HG03066 (cell line): ENCODE data around the gene UPK3A.

ENCODE experiments used
- ATAC-seq: cut with Tn5 transposase; IDR thresholded peaks from one replicate; pipeline ENCODE4 v1.9.1; 2021; ENCODE audit warnings: low read depth; ENCODE audit not compliant: unreplicated experiment

UPK3A gene

DNA sequence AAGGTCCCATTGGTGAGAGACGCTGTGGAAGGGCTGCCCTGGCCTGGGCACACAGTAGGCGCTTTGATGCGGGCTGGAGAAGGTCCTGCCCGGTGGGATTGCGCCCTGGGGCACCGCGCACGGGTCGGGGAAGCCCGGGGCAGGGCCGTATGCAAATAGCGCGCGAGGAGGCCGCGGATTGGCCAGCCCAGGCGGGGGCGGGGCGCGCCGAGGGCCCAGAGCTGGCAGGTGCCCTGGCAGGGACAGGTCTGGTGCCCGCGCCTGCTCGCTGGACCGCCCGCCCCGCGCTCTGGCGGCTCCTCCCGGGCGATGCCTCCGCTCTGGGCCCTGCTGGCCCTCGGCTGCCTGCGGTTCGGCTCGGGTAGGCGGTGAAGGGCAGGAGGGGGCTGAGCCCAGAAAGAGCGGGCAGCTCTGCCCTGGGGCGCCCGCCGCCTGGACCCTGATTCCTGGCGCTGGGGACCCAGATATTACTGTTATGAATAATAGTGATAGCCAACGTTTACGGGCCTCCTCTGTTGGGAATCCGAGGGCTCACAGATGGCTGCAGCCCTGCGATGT is at the start of gene UPK3A:
UPK3A (plus strand) TSS at position 245 of the 558 bp plus-strand sequence; CDS start at position 310, 65 bp downstream.
- no peak for ATAC-seq

DNA sequence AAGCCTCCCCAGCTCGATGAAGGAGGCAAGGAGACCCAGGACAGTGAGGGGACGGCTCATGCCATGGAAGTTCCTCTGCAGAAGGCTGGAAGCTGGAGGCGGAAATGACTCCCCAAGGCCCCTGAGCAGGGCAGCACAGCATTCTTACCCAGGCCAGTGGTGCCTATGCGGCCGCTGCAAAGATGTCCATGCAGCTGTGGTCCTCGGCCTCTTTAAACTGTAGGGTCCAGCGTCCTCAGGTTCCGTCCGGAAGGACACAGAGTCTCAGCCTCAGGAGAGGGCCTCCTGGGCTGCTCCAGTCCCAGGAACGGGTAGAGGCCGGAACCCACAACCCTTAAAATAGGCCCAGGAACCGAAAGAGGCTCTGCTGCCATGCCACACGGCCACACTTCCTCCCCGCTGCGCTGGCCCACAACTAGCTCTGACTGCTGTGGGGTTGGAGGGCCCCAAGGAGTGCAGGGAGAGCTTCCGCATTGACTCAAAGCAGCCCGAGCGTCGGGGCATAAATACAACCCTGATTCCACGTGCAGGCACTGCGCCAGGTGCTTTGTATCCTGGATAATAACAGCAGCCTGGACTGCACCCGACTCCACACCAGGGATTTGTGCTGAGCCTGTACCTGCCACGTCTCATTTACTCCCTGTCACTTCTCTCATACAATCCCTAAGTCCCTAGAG is 49.5 kb upstream of the UPK3A start:
- peak; percentile 82 for ATAC-seq

DNA sequence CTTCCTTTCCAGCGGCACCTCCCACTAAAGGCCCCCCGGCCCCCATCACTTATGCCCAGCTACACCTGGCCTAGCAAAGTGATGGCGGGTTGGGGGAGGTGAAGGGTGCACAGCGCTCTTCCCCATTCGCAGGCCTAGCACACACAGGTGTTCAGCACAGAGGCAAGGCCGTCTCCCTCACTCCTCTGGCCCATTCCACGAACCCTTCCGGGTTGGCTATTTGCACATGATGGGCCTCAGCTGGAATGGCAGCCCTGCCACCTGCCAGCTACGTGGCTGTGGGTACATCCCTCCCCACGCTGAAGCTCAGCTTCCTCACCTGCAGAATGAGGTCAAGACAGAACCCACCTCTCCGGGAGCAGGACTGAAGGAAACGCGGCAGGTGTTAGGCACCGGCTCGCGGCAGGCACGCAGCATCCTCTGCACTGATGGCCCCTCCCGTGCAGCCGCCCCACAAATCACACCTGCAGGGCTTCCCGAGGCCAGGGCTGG is 48.9 kb upstream of the UPK3A start:
- ATAC-seq: no peak

DNA sequence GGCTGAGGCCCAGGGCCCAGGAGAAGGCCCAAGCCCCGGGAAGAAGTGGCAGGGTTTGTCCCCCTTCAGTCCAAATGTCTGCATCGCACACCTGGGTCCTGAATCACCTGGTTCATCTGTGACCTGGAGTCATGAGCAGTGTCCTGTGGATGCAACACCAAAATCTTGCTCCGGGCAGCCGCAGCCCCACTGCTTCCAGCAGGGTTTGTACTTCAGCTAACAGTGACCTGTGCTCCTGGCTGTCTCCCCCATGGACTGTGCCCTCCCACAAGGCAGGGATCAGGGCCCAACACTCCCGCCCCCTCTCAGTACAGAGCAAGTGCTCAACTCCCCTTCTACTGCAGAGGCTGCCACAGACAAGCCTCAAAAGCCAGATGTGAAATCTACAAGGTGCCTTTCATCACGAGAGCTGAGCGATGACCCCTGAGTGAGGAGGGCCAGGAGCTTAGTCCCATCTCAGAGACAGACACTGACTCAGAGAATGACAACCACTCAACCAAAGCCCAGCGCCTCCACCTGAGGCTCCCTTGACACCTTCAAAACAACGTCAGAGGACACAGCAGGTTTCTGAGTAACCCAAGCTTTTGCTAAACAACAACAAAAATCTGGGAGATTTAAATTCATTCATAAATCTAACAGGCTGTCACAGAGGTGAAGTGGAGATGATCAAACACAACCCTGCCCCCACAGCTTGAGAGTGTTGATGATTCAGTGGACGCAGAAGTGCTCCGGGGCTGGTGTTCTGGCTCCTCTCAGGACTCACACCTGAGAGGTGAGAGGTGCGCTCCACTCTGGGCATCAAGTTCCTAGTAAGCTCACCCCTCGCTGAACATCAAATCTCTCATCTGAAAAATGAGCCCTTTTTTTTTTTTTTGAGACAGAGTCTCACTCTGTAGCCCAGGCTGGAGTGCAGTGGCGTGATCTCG is 47.4 kb upstream of the UPK3A start:
- ATAC-seq: no peak

DNA sequence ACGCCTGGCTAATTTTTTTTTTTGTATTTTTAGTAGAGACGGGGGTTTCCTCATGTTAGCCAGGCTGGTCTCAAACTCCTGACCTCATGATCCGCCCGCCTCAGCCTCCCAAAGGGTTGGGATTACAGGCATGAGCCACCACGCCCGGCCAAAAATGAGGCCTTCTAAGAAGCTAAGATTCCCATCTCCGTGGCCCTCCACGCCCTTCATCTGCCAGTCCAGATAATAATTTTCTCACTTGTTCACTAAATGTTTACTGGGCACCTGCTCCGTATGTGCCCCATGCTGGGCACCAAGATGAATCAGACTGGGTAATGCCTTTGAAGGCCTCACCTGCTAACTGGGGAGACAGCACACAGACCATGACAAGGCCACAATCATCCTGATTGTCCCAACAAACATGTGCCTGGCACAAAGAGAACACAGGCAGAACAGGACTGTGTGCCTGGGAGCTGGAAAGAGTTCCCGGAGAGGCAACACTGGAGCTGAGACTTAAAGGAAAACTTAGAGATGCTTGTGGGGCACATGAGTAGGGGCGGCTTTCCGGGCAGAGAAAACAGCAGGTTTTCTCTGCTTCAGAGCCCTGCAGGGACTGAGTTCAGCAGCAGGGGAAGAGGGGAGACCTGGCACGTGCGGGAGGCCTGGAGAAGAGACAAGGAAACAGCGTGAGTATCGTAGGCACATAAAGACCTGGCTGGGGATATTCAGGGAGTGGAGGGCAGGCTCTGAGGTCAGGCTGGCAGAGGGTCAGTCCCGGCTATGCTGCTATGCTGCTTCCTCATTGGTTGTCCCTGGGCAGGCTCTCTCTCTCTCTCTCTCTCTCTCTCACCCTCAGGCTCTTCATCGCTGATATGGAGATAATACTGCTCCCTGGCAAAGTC is 46.4 kb upstream of the UPK3A start:
- no peak for ATAC-seq

DNA sequence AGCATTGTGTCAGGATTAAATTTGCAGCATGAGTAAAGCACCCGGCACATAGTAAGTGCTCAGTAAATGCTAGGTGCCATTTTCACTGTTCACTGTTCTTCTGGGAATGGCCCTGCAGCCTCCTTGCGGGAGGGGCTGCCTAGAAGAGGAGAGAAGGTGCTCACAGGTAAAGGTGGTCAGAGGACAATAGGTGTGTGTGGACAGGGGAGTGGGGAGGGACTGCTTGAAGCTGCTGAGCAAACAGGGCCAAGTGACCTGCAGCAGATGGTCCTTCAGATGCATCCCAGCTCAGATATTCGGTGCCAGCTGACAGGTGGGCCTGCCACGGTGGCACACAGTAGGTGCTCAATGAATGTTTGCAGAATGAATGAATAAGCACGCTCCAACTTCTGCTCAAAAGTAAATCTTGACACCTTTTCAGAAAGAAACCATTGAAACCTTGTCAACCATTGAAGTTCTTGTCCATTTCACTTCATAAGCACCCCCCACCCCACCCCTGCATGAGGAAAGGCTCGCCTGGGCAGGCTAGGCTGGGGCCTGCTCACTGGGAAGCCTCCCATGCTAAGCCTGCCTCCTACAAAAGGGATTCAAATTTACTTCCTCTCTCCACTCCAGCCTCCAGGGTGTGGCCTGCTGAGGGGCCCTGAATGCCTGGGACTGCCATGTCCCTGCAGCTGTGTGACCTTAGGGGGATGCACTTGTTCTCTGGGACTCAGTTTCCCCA is 45.6 kb upstream of the UPK3A start:
- ATAC-seq: no peak

DNA sequence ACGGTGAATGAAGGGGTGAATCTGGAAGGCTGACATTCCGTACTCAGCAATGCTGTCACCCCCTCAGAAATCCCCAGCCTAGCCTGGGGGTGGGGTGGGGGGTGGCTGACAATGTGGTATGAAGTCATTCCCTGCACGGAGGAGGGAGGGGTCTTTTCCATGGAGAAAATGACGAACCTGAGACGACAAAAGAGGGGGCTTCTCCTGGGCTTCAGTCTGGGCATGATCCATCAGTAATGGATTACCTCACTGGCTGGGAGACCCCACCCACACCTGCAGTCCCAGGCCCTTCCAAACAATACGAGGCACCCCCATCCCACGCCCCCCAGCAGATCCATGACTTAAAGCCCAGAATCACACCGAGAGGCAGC is 45.1 kb upstream of the UPK3A start:
- ATAC-seq: no peak

DNA sequence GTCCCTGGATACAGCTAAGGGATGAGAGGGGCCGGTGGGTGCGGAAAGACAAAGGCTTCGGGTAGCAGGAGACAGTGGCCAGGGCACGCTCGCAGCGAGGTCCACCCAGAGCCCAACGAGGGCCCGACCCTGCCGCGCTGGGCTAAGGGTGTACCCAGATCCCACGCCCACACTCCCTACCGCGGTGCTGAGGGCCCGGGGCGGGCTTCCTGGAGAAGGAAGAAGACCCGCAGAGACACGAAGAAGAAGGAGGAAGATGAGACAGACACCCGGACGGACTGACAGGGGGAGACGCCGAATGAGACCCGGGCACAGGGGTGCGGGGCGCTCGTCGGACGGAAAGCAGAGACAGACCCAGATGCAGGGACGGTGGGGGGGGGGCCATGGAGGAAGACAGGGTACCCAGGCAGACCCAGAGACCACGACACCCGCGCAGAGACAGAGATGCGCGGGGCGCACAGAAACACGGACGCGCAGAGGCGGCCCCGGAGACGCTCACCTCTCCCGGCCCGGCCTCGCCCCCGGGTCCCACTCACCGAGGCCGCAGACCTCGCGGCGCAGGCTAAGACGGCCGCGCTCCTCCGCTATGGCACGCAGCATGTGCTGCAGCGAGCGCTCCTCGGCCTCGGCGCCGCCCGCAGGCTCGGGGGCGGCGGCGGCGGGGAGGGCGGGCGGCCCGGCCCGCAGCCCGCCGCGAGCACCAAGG is 44.5 kb upstream of the UPK3A start:
- no peak for ATAC-seq

DNA sequence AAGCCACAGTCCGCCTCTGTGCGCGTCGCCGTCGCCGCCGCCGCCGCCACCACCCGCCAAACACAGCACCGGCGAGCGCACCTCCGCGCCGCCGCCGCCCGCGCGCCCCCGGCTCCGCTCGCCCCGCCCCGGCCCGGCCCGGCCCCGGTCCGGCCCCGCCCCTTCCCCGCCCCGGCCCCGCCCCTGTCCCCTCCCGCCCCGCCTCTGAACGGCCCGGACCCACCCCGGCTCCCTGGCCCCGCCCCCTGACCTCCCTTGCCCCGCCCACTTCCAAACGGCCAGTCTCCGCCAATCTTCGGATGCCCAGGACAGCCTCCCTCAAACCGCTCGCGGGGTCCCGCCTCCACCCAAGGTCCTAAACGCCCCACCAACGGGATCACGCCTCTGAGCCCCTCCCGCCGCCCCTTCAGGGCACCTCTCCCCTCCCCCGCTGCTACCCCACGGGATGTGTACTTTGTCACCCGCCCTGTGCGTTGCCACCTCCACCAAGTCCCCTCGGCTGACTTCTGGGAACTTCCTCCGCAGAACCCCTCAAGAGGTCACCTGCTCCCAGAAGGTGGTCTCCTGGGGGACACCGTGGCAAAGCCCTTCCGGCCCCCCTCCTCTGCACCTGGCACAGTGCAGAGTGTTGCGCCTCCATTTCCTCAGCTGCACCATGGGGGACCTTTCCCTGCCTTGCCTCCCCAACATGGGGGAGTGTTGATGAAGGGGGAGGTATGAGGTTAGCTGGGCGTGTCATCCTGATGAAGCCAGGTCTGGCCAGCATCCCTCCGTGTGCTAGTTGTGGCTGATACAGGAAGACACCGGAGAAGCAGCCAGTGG is 43.7 kb upstream of the UPK3A start, which contains the start of gene KIAA0930:
KIAA0930 (minus strand) TSS at position 85 of the 822 bp plus-strand sequence. CDS start 191 bp downstream, outside the sequence.
- ATAC-seq: peak; percentile 53

DNA sequence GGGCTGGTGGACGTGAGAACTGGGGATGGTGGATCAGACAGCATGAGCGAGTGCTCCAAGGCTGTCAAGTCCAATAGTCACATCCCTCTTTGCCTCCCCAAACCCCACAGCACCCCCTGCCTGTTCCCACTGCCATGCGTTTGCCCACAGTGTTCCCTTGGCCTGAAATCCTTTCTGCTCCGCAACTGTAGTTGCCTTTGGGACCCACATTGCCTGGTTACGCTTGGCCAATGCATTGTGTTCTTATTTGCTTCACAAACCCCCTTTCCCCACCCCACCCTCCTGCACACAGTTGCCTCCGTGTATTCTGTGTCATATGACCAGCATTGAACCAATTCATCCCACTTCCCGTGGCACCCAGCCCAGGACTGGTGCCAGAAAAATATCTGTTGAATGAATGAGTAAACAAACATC is 42.0 kb upstream of the UPK3A start:
- no peak for ATAC-seq

DNA sequence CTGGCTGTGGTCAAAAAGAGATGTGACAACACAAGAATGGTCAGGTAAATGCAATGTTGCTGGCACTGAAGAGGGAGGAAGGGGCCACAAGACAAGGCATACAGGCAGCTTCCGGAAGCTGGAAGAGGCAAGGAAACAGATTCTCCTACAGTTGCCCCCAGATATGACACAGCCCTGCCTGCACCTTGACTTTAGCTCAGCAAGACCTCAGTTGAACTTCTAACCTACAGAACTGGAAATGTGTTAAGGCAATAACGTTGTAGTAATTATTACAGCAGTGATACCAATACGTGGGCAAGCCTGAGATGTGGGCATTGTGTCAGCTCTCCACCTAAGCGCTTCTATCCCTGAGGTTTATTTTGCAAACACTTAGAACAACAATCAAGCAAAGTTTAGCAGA is 39.8 kb upstream of the UPK3A start:
- no peak for ATAC-seq

DNA sequence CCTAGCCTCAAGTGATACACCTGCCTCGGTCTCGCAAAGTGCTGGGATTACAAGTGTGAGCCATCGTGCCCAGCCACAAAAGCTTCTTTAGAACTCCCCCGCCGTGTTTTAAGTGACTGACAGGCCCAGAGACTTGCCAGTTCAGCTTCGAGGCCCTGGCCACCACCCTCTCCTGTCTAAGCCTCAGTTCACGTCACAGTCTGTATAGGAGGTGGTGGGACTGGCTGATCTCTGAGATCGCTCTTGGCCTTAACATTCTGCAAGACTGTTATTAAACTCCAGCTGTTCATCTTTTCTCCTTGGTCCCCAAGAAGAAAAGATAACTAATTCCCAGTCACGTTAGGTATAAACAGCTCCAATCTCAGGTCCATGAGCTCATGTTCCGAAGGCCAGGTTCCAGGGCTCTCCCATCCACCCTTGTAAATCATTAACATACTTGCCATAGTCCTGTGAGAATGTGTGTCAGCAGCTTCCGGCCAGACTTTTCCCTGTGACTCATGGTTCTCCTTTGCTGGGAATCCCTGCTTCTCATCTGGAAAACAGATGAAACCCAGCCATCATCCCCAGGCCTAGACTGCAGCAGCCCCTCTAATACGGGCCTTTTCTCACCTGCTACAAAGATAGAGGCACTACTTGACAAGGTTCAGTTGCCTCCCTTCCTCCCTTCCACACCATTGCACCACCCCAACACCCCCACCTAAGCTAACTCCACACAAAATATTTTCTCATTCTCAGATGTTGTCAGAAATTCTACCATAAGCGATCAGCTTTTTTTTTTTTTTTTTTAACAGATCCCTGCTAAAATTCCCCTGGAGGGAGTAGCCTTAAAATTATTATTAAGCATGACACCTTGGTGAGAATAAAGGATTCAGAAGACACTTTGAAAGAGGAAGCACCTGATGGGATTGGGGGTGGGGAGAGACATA is 38.4 kb upstream of the UPK3A start:
- no peak for ATAC-seq

DNA sequence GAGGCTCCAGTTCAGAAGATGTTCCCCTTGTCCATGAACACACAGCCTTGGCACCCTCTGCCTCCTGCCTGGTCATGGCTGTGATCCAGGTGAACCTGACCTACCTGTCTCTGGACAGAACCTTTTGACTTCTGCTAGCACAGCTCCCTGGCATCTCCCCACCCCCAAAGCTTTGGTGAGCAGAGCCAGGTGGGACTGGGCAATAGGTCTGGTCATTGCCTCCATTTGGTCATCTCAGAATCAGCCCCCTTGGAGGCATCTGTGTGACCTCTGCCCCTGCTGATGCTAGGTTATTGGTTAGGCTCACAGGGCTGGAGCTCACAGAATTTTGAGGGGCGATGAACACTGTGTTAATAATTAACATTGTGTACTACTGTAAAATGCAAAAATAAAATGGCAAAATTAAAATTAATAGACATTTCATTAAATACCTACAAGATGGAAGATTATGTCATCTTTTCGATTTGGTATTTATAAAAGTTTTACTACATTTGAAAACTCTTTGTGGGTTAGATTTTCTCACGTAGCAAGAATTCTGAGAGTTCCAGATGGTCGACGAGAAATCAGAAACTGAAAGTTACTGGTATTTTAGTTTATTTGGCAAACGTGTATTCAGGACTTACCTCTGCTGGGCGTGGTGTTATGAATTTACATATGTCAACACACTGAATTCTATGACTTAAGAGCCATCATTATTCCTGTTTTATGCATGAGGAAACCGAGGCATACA is 35.8 kb upstream of the UPK3A start:
- ATAC-seq: no peak

DNA sequence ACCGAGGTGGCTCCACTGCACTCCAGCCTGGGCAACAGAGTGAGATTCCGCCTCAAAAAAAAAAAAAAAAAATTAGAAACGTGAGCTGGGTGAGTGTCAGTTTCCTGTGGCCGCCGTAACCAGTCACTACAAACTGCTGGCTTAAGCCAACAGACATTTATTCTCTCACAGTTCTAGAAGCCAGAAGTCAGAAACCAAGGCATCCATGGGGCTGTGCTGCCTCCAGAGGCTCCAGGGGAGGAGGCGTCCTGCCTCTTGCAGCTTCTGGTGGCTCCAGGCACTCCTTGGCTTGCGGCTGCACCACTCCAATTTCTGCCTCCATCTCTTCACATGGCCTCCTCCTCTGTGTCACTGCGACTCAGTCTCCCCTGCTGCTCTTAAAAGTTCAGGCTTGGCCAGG is 32.9 kb upstream of the UPK3A start:
- ATAC-seq: no peak

DNA sequence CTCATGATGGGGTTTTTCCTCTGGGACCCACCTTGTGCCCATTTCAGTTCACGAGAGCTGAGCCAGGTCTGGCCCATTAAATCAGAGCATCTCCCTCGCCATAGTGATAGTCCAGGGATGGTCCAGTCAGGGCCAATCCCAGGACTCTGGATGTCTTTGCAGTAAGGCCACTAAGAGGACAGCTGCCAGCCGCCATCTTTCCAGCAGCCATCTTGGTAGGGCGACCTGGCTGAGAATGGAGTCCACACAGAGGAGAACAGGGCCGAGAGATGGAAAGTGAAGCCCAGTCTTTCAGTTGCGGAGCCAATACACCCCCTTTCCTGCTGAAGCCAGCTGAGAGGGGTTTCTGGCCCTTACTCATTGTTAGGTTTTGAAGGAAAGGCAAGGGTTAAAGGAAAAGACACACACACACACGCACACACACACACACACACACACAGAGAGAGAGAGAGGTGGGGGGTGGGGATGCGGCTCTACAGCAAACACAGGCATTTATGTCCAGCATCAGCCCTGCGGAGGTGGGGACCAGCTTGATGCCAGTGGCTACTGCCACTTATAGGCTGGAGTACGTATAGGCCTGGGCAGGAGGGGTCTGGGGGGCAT is 31.6 kb upstream of the UPK3A start:
- ATAC-seq: no peak

DNA sequence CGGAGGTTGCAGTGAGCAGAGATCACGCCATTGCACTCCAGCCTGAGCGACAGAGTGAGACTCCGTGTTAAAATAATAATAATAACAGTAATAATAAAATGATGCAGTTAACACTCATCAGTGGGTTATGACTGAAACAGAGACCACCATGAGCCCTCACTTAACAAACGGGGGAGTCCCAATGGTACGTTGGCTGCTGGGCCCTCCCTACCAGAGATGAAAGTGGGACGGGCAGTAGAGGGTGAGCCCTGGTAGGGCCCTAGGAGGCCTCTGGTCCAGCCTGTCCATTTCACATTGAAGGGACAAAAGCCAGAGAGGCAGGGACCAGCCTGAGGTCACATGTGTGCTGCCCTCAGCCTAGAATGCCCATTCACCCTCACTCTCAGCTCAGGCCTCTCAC is 30.4 kb upstream of the UPK3A start:
- peak; percentile 38 for ATAC-seq
